Measurements from ENCODE around the gene SOWAHA.

SOWAHA gene

GRCh38 chr5:132860742-132861141, 47.6 kb downstream of the SOWAHA start:
- Histone ChIP-seq H3K4me3 (ENCODE audit: low read length) (no peak overlapping the region), H3K9me2 (replicated peaks; ENCODE audit: insufficient read depth, low read length) (no peaks in the 10 kb centered on the region), H3K4me1 (ENCODE audit: low read length) (no peaks in the 10 kb centered on the region), H3K9ac (ENCODE audit: low read length) (no peak overlapping the region), H3K27me3 (replicated peaks; ENCODE audit: insufficient read depth, low read length) (no peaks in the 10 kb centered on the region), H3K27ac (ENCODE audit: low read length) (no peak overlapping the region), H3K9me3 (replicated peaks; ENCODE audit: insufficient read depth, low read length) (no peaks in the 10 kb centered on the region), H2AFZ (ENCODE audit: low read length) (no peak overlapping the region), H3F3A (ENCODE audit: insufficient read depth, low read length) (no peaks in the 10 kb centered on the region), H3K79me2 (ENCODE audit: low read length) (peaks cover 2% of the 10 kb centered on the region; the same call in 1 of the 2 replicates), H4K20me1 (ENCODE audit: insufficient read depth, low read length) (no peaks in the 10 kb centered on the region), H3K36me3 (replicated peaks; ENCODE audit: insufficient read depth, low read length) (no peaks in the 10 kb centered on the region), H3K4me2 (ENCODE audit: low read depth, low read length) (no peak overlapping the region)
- DNase-seq, result no peak
- TF ChIP-seq, protein P1, sequence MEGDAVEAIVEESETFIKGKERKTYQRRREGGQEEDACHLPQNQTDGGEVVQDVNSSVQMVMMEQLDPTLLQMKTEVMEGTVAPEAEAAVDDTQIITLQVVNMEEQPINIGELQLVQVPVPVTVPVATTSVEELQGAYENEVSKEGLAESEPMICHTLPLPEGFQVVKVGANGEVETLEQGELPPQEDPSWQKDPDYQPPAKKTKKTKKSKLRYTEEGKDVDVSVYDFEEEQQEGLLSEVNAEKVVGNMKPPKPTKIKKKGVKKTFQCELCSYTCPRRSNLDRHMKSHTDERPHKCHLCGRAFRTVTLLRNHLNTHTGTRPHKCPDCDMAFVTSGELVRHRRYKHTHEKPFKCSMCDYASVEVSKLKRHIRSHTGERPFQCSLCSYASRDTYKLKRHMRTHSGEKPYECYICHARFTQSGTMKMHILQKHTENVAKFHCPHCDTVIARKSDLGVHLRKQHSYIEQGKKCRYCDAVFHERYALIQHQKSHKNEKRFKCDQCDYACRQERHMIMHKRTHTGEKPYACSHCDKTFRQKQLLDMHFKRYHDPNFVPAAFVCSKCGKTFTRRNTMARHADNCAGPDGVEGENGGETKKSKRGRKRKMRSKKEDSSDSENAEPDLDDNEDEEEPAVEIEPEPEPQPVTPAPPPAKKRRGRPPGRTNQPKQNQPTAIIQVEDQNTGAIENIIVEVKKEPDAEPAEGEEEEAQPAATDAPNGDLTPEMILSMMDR (IDR thresholded peaks at IDR 0.05; ENCODE audit: low read length), result no peak
- TF ChIP-seq EZH2 (optimal IDR thresholded peaks at IDR 0.05; ENCODE audit: low read depth, low read length) (no peak), EZH2phosphoT487 (IDR thresholded peaks at IDR 0.05; ENCODE audit: low read length) (no peak)

DNA sequence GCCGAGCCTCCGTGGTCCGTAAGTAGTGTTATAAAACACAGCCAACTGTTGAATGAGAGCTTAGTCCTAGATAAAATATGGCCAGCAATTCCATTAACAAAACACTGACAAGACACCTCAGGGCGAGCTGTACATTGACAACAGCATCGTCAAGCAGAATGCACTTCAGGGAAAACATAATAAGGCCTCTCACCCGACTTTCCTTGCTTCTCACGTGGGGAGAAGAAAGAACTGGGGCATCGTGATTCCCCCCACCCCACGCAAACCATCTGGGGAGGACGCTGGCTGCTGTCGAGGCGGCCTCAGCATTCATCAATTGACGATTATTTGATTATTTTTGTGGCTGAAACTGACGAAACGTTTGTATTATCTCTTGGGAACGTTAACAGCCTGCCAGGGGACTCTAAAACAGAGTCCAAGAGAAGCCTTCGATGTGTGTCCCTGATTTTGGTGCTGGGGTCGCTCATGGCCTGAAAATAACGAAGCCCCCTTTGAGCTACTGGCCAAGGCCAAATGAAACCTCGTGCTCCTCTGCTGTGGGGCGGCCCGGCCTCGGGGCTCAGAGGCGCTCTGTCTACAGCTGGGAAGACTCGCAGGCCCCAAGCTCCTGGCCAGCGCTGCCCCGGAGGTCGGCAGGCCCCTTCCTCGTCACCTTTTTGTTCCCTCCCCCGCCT, 52.7 kb downstream of the SOWAHA start:
- peak overlapping the region; percentile 67; the same call in 1 of the 2 replicates for H3K27ac ChIP-seq (ENCODE audit: low read length)
- peak overlapping the region; percentile 74 for H2AFZ ChIP-seq (ENCODE audit: low read length)
- H3K4me2 ChIP-seq (ENCODE audit: low read depth, low read length), result peak overlapping the region; percentile 83
- H4K20me1 ChIP-seq (ENCODE audit: insufficient read depth, low read length), result no peaks in the 10 kb centered on the region
- H3K4me1 ChIP-seq (ENCODE audit: low read length), result peaks cover 6% of the 10 kb centered on the region
- peak overlapping the region; percentile 89 for H3K9ac ChIP-seq (ENCODE audit: low read length)
- H3K79me2 ChIP-seq (ENCODE audit: low read length), result peaks cover 31% of the 10 kb centered on the region
- no peak for DNase-seq
- TF ChIP-seq EZH2 (optimal IDR thresholded peaks at IDR 0.05; ENCODE audit: low read depth, low read length) (no peak), EZH2phosphoT487 (IDR thresholded peaks at IDR 0.05; ENCODE audit: low read length) (no peak)
- TF ChIP-seq, protein P1 (IDR thresholded peaks at IDR 0.05; ENCODE audit: low read length), result no peak
- H3F3A ChIP-seq (ENCODE audit: insufficient read depth, low read length), result peaks cover 4% of the 10 kb centered on the region; the same call in 1 of the 2 replicates
- H3K9me3 ChIP-seq (replicated peaks; ENCODE audit: insufficient read depth, low read length), result no peaks in the 10 kb centered on the region
- peaks cover 8% of the 10 kb centered on the region; the same call in 1 of the 2 replicates for H3K36me3 ChIP-seq (replicated peaks; ENCODE audit: insufficient read depth, low read length)
- no peaks in the 10 kb centered on the region for H3K9me2 ChIP-seq (replicated peaks; ENCODE audit: insufficient read depth, low read length)
- peak overlapping the region; percentile 97 for H3K4me3 ChIP-seq (ENCODE audit: low read length)
- no peaks in the 10 kb centered on the region for H3K27me3 ChIP-seq (replicated peaks; ENCODE audit: insufficient read depth, low read length)
